GM21619 (cell line): ENCODE results near the gene TTC17.
"Not testable (repeated sequence)": the region's sequence is repeated elsewhere in the genome, so short reads cannot be mapped to it uniquely, and the experiment has no call there.

Experiments
- ATAC-seq: cut with Tn5 transposase; IDR thresholded peaks from one replicate; pipeline ENCODE4 v1.9.1; 2021; ENCODE audit not compliant: unreplicated experiment

Gene TTC17

GRCh38 chr11:43459246-43459645 is 100.5 kb downstream of the TTC17 start:
- no peak for ATAC-seq

GRCh38 chr11:43462359-43462758 is 103.6 kb downstream of the TTC17 start:
- no peak for ATAC-seq

- no peak for ATAC-seq
These were observed 109.2 kb downstream of the TTC17 start for GRCh38 chr11:43467958-43468357.

- ATAC-seq = not testable (repeated sequence)
These were observed 118.8 kb downstream of the TTC17 start for GRCh38 chr11:43477491-43477890.

GRCh38 chr11:43486141-43486540 is 127.4 kb downstream of the TTC17 start:
- no peak for ATAC-seq

- ATAC-seq = no peak
These were observed 131.2 kb downstream of the TTC17 start for GRCh38 chr11:43489869-43490465.

GRCh38 chr11:43492701-43493100 is 134.0 kb downstream of the TTC17 start:
- no peak for ATAC-seq

GRCh38 chr11:43493431-43493830 is 134.7 kb downstream of the TTC17 start:
- no peak for ATAC-seq

- ATAC-seq = no peak
These were observed 138.4 kb downstream of the TTC17 start for GRCh38 chr11:43497144-43497543.

- no peak for ATAC-seq
These were observed 139.8 kb downstream of the TTC17 start for GRCh38 chr11:43498561-43498960.

- ATAC-seq = no peak
These were observed 144.7 kb downstream of the TTC17 start for GRCh38 chr11:43503417-43503816.

GRCh38 chr11:43504316-43504950 is 145.7 kb downstream of the TTC17 start:
- no peak for ATAC-seq

GRCh38 chr11:43505171-43505570 is 146.5 kb downstream of the TTC17 start:
- no peak for ATAC-seq

- ATAC-seq = no peak
These were observed 148.5 kb downstream of the TTC17 start for GRCh38 chr11:43507171-43507570.

- ATAC-seq = no peak
These were observed 149.8 kb downstream of the TTC17 start for GRCh38 chr11:43508511-43508918.

GRCh38 chr11:43511959-43512358 is 153.2 kb downstream of the TTC17 start:
- no peak for ATAC-seq

- ATAC-seq = no peak
These were observed 156.4 kb downstream of the TTC17 start for GRCh38 chr11:43515090-43515489.

GRCh38 chr11:43516316-43516850 is 157.7 kb downstream of the TTC17 start:
- no peak for ATAC-seq

GRCh38 chr11:43517518-43517917 is 158.8 kb downstream of the TTC17 start:
- no peak for ATAC-seq

- no peak for ATAC-seq
These were observed 159.9 kb downstream of the TTC17 start for GRCh38 chr11:43518408-43519160.

GRCh38 chr11:43521471-43521870 is 162.8 kb downstream of the TTC17 start:
- ATAC-seq = no peak

GRCh38 chr11:43523632-43524031 is 164.9 kb downstream of the TTC17 start:
- ATAC-seq = no peak
